Suprapubic skin (tissue), 4 donors: ENCODE measurements around the gene DAAM2. TPM values are rescaled to one million over a fixed set of nuclear protein-coding genes. Genes with fewer than 3 reads are reported as not detected.

Source experiments
- DNase-seq, 2 donors: peaks; one replicate each; pipeline ENCODE4 v3.0.0-alpha.2; 2019; ENCODE audit warnings: low spot score in 2 of 2
- H3K27ac ChIP-seq: fragments of 200-600 bp; sonication (generic); one replicate; pipeline ENCODE4 v1.5.1; 2019
- H3K27me3 ChIP-seq: fragments of 200-600 bp; sonication (generic); one replicate; pipeline ENCODE4 v1.5.1; 2019
- H3K36me3 ChIP-seq: fragments of 200-600 bp; sonication (generic); one replicate; pipeline ENCODE4 v1.5.1; 2019
- H3K4me1 ChIP-seq: fragments of 200-600 bp; sonication (generic); one replicate; pipeline ENCODE4 v1.5.1; 2019
- H3K4me3 ChIP-seq: fragments of 200-600 bp; sonication (generic); one replicate; pipeline ENCODE4 v1.5.1; 2019; ENCODE audit warnings: mild to moderate bottlenecking
- H3K9me3 ChIP-seq: fragments of 200-600 bp; sonication (generic); one replicate; pipeline ENCODE4 v1.5.1; 2019
- CTCF ChIP-seq, 2 donors: fragments of 200-600 bp in 1 of 2; fragments of 450-650 bp in 1 of 2; sonication (generic) in 1 of 2; IDR thresholded peaks; one replicate each; pipeline ENCODE4 v1.5.1; 2016 to 2019; ENCODE audit warnings: antibody characterized with exemption in 2 of 2, mild to moderate bottlenecking in 1 of 2, moderate library complexity in 1 of 2
- EP300 ChIP-seq: sonication (generic); formaldehyde crosslinking; IDR thresholded peaks from one replicate; pipeline ENCODE4 v1.6.1; 2017; ENCODE audit warnings: antibody characterized with exemption
- POLR2A ChIP-seq, 2 donors: fragments of 450-650 bp; IDR thresholded peaks; one replicate each; pipeline ENCODE4 v1.6.1; 2017; ENCODE audit warnings: antibody characterized with exemption in 2 of 2, mild to moderate bottlenecking in 2 of 2, moderate library complexity in 2 of 2
- POLR2AphosphoS5 ChIP-seq, 3 donors: sonication (generic); formaldehyde crosslinking; IDR thresholded peaks; one replicate each; pipeline ENCODE4 v1.6.1; 2017; ENCODE audit warnings: antibody characterized with exemption in 3 of 3
- WGBS: methylation state at CpG from one replicate; pipeline ENCODE4 v1.1.5; 2018; 5-methylcytosine and 5-hydroxymethylcytosine counted together
- total RNA-seq, 4 donors: library from RNA; depleted of rRNA; stranded (reverse); fragments of >200 nt; gene quantifications; one replicate each; pipeline ENCODE4 v1.1.0, GENCODE V29; 2016

Gene DAAM2
- total RNA-seq, 4 donors from 2014 or later = 4.7 to 17.6 (median 9.9) TPM

- no peak for TF ChIP-seq POLR2A (IDR thresholded peaks at IDR 0.05)
- no peak for TF ChIP-seq POLR2AphosphoS5 (IDR thresholded peaks at IDR 0.05)
- no peak for TF ChIP-seq CTCF (IDR thresholded peaks at IDR 0.05)
- no peak for TF ChIP-seq EP300
These were observed 146.8 kb downstream of the DAAM2 start for GRCh38 chr6:39938773-39939654.

GRCh38 chr6:39941138-39941537 lies 149.0 kb downstream of the DAAM2 start:
- Histone ChIP-seq H3K9me3 (no peaks in the 10 kb centered on the region), H3K36me3 (no peaks in the 10 kb centered on the region), H3K27me3 (no peaks in the 10 kb centered on the region), H3K4me3 (no peak overlapping the region), H3K27ac (no peak overlapping the region), H3K4me1 (peaks cover 4% of the 10 kb centered on the region)
- no peak for TF ChIP-seq POLR2A (IDR thresholded peaks at IDR 0.05)
- no peak for DNase-seq
- WGBS = 88% methylated on average over 6 of the region's 6 CpGs

More at GRCh38 chr6:39938773-39939654, 146.8 kb downstream of the DAAM2 start:
- Histone ChIP-seq H3K27ac (no peak overlapping the region), H3K9me3 (no peaks in the 10 kb centered on the region), H3K36me3 (no peaks in the 10 kb centered on the region), H3K27me3 (no peaks in the 10 kb centered on the region), H3K4me3 (no peak overlapping the region), H3K4me1 (peaks cover 7% of the 10 kb centered on the region)
- WGBS = 70% methylated on average over 10 of the region's 10 CpGs
- no peak for DNase-seq

GRCh38 chr6:39941820-39942219 lies 149.6 kb downstream of the DAAM2 start:
- H3K4me1 ChIP-seq = peaks cover 4% of the 10 kb centered on the region
- TF ChIP-seq POLR2A (IDR thresholded peaks at IDR 0.05) (no peak), EP300 (no peak)
- no peaks in the 10 kb centered on the region for H3K27me3 ChIP-seq
- H3K4me3 ChIP-seq = no peak overlapping the region
- WGBS = 81% methylated on average over 4 of the region's 4 CpGs
- H3K9me3 ChIP-seq = no peaks in the 10 kb centered on the region
- H3K36me3 ChIP-seq = no peaks in the 10 kb centered on the region
- DNase-seq = no peak
- no peak overlapping the region for H3K27ac ChIP-seq

- DNase-seq = no peak
- no peak for TF ChIP-seq POLR2A (IDR thresholded peaks at IDR 0.05)
- TF ChIP-seq POLR2AphosphoS5 (IDR thresholded peaks at IDR 0.05) = no peak
- TF ChIP-seq EP300 = no peak
- no peak for TF ChIP-seq CTCF (IDR thresholded peaks at IDR 0.05)
- no peak overlapping the region for H3K4me3 ChIP-seq
- peaks cover 4% of the 10 kb centered on the region for H3K4me1 ChIP-seq
- H3K36me3 ChIP-seq = no peaks in the 10 kb centered on the region
- no peaks in the 10 kb centered on the region for H3K27me3 ChIP-seq
- H3K27ac ChIP-seq = no peak overlapping the region
- 76% methylated on average over 7 of the region's 7 CpGs for WGBS
- no peaks in the 10 kb centered on the region for H3K9me3 ChIP-seq
These were observed 150.9 kb downstream of the DAAM2 start for GRCh38 chr6:39942903-39943580.

GRCh38 chr6:39945626-39946025 lies 153.4 kb downstream of the DAAM2 start:
- Histone ChIP-seq H3K27me3 (no peaks in the 10 kb centered on the region), H3K9me3 (no peaks in the 10 kb centered on the region), H3K4me3 (no peak overlapping the region), H3K36me3 (no peaks in the 10 kb centered on the region), H3K27ac (no peak overlapping the region), H3K4me1 (peaks cover 4% of the 10 kb centered on the region)
- no peak for TF ChIP-seq CTCF (IDR thresholded peaks at IDR 0.05)
- 63% methylated on average over 1 of the region's 1 CpG for WGBS
- no peak for DNase-seq

- TF ChIP-seq POLR2AphosphoS5 (IDR thresholded peaks at IDR 0.05) = no peak
- TF ChIP-seq EP300 = no peak
- TF ChIP-seq POLR2A (IDR thresholded peaks at IDR 0.05) = no peak
- TF ChIP-seq CTCF (IDR thresholded peaks at IDR 0.05) = no peak
- Histone ChIP-seq H3K27me3 (no peaks in the 10 kb centered on the region), H3K36me3 (no peaks in the 10 kb centered on the region), H3K27ac (no peak overlapping the region), H3K4me1 (peaks cover 13% of the 10 kb centered on the region), H3K4me3 (no peak overlapping the region), H3K9me3 (no peaks in the 10 kb centered on the region)
- DNase-seq = no peak
- 69% methylated on average over 5 of the region's 5 CpGs for WGBS
These were observed 155.5 kb downstream of the DAAM2 start for GRCh38 chr6:39947611-39948068.
